PC-9 (cell line): ENCODE data around the gene ATP2B3. TPM values are rescaled to one million over a fixed set of nuclear protein-coding genes. Genes with fewer than 3 reads are reported as not detected.

Source experiments
- BruUV-seq: library from RNA; stranded (reverse); fragments of 400-500 nt; replicated peaks from 2 replicates; lab custom pipeline; 2021; lab: Mats Ljungman, UMichigan
- CTCF ChIA-PET: fragments of 300-600 bp; sonication (Branson Sonifier 250); formaldehyde crosslinking; loops from one replicate; lab custom pipeline; 2022; ENCODE audit warnings: antibody characterized with exemption; lab: Charles Lee
- POLR2A ChIA-PET: fragments of 300-600 bp; sonication (Branson Sonifier 250); formaldehyde crosslinking; loops from one replicate; lab custom pipeline; 2022; ENCODE audit warnings: antibody characterized with exemption; ENCODE audit not compliant: unreplicated experiment; lab: Charles Lee
- DNase-seq, 2 experiments: peaks; one replicate each; pipeline versions ENCODE4 v3.0.0 to v3.0.0-alpha.2; 2015 to 2022; ENCODE audit warnings: mixed read lengths in 1 of 2
- H2AFZ ChIP-seq: fragments of 200-600 bp; sonication (generic); 2 replicates; pipeline ENCODE4 v1.8.1; 2017; ENCODE audit warnings: antibody characterized with exemption
- H3F3A ChIP-seq: fragments of 200-600 bp; sonication (generic); 2 replicates; pipeline ENCODE4 v1.8.1; 2017; ENCODE audit warnings: antibody characterized with exemption, mild to moderate bottlenecking, low read depth; ENCODE audit not compliant: insufficient read depth
- H3K27ac ChIP-seq: fragments of 200-600 bp; sonication (generic); 2 replicates; pipeline ENCODE4 v1.6.1; 2016; ENCODE audit warnings: mixed run types
- H3K27me3 ChIP-seq: fragments of 200-600 bp; sonication (generic); 2 replicates; pipeline ENCODE4 v1.6.1; 2016; ENCODE audit warnings: low read depth, mixed run types; ENCODE audit not compliant: insufficient read depth
- H3K36me3 ChIP-seq: fragments of 200-600 bp; sonication (generic); 2 replicates; pipeline ENCODE4 v1.6.1; 2016; ENCODE audit warnings: low read depth, mixed run types
- H3K4me1 ChIP-seq: fragments of 200-600 bp; sonication (generic); replicated peaks from 2 replicates; pipeline ENCODE4 v1.6.1; 2016; ENCODE audit warnings: mixed run types; ENCODE audit not compliant: insufficient read depth
- H3K4me2 ChIP-seq: fragments of 200-600 bp; sonication (generic); 2 replicates; pipeline ENCODE4 v1.6.1; 2017; ENCODE audit warnings: mixed run types
- H3K4me3 ChIP-seq: fragments of 200-600 bp; sonication (generic); 2 replicates; pipeline ENCODE4 v1.6.1; 2016; ENCODE audit warnings: mixed run types
- H3K79me2 ChIP-seq: fragments of 200-600 bp; sonication (generic); 2 replicates; pipeline ENCODE4 v1.6.1; 2017; ENCODE audit warnings: low read depth, mixed run types
- H3K9me2 ChIP-seq: fragments of 200-600 bp; sonication (generic); 2 replicates; pipeline ENCODE4 v1.8.1; 2017; ENCODE audit warnings: mild to moderate bottlenecking; ENCODE audit not compliant: insufficient read depth
- H3K9me3 ChIP-seq: fragments of 200-600 bp; sonication (generic); 2 replicates; pipeline ENCODE4 v1.8.1; 2016; ENCODE audit warnings: low read depth; ENCODE audit not compliant: insufficient read depth
- H4K20me1 ChIP-seq: fragments of 200-600 bp; sonication (generic); 2 replicates; pipeline ENCODE4 v1.8.1; 2017; ENCODE audit not compliant: insufficient read depth
- EZH2 ChIP-seq: fragments of 200-600 bp; sonication (generic); IDR thresholded peaks from 2 replicates; pipeline ENCODE4 v1.8.0; 2017; ENCODE audit warnings: antibody characterized with exemption, low read depth
- intact Hi-C: fragments of 100-400 bp; cut with micrococcal nuclease; formaldehyde crosslinking; loops from one replicate; pipeline ENCODE4 v1.10.0; 2022; ENCODE audit not compliant: unreplicated experiment
- total RNA-seq: library from RNA; stranded (reverse); gene quantifications from 2 replicates; pipeline ENCODE4 v1.2.3, GENCODE V29; 2021
- TF ChIP-seq, protein P1 (sequence below): fragments of 200-600 bp; sonication (generic); conservative IDR thresholded peaks from 2 replicates; pipeline ENCODE4 v1.6.1; 2017; ENCODE audit warnings: mixed run types, antibody characterized with exemption, mild to moderate bottlenecking, moderate library complexity

ATP2B3 gene
- total RNA-seq, 1 experiment from 2014 or later: not detected

- Histone ChIP-seq H3K79me2 (peaks cover 24% of the 10 kb centered on the region), H3K27me3 (no peaks in the 10 kb centered on the region), H3F3A (no peaks in the 10 kb centered on the region; the same call in 1 of the 2 replicates), H2AFZ (peak within 1 kb of the TSS; percentile 88), H3K36me3 (no peaks in the 10 kb centered on the region), H3K27ac (no peak within 1 kb of the TSS), H3K9me2 (no peaks in the 10 kb centered on the region), H3K4me3 (peak within 1 kb of the TSS; percentile 71), H3K4me1 (peaks cover 15% of the 10 kb centered on the region; the same call in 1 of the 2 replicates), H3K9me3 (no peaks in the 10 kb centered on the region), H3K4me2 (peak within 1 kb of the TSS; percentile 83), H4K20me1 (peaks cover 4% of the 10 kb centered on the region; the same call in 1 of the 2 replicates)
- no TSS peak for BruUV-seq
- DNase-seq: peak in 1 of 2 experiments; percentile 48
- CTCF ChIA-PET: interaction anchor here (1.3 kb wide), 1 partner anchor 11 kb away, joined by 3 read pairs; no protein-coding TSS in a partner anchor
- TF ChIP-seq, protein P1, sequence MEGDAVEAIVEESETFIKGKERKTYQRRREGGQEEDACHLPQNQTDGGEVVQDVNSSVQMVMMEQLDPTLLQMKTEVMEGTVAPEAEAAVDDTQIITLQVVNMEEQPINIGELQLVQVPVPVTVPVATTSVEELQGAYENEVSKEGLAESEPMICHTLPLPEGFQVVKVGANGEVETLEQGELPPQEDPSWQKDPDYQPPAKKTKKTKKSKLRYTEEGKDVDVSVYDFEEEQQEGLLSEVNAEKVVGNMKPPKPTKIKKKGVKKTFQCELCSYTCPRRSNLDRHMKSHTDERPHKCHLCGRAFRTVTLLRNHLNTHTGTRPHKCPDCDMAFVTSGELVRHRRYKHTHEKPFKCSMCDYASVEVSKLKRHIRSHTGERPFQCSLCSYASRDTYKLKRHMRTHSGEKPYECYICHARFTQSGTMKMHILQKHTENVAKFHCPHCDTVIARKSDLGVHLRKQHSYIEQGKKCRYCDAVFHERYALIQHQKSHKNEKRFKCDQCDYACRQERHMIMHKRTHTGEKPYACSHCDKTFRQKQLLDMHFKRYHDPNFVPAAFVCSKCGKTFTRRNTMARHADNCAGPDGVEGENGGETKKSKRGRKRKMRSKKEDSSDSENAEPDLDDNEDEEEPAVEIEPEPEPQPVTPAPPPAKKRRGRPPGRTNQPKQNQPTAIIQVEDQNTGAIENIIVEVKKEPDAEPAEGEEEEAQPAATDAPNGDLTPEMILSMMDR: no peak
- no peak for TF ChIP-seq EZH2
- intact Hi-C loops: loop anchor here (5.0 kb wide), 1 partner anchor 779 kb away; the partner anchor contains the start of gene EMD
- POLR2A ChIA-PET: interaction anchor here (0.6 kb wide), 1 partner anchor 771 kb away, joined by 8 read pairs; no protein-coding TSS in a partner anchor
Observed at GRCh38 chrX:153598541-153599191, 81.2 kb downstream of the ATP2B3 start, which contains the start of gene CCNQ. TSS of gene CCNQ (minus strand) at chrX:153599139. CDS start at chrX:153599073, 66 bp downstream.

GRCh38 chrX:153599192-153600031, 82.0 kb downstream of the ATP2B3 start:
- TF ChIP-seq, protein P1: no peak
- no peak for TF ChIP-seq EZH2
- Histone ChIP-seq H3K27me3 (no peaks in the 10 kb centered on the region), H3K36me3 (no peaks in the 10 kb centered on the region), H3K4me3 (peak overlapping the region; percentile 68), H3K9me3 (no peaks in the 10 kb centered on the region), H3K27ac (no peak overlapping the region), H2AFZ (peak overlapping the region; percentile 88), H3K9me2 (no peaks in the 10 kb centered on the region), H3K79me2 (peaks cover 24% of the 10 kb centered on the region), H3K4me1 (peaks cover 15% of the 10 kb centered on the region; the same call in 1 of the 2 replicates), H3K4me2 (peak overlapping the region; percentile 83), H4K20me1 (peaks cover 4% of the 10 kb centered on the region; the same call in 1 of the 2 replicates), H3F3A (no peaks in the 10 kb centered on the region; the same call in 1 of the 2 replicates)
- POLR2A ChIA-PET: interaction anchor here (0.5 to 0.7 kb wide), 4 partner anchors 110 to 1131 kb away, joined by 3 to 13 read pairs (median 4); partner anchors contain the start of gene ZNF275
- intact Hi-C loops: loop anchor here (5.0 kb wide), 1 partner anchor 778 kb away; the partner anchor contains the start of gene EMD
- BruUV-seq: TSS peak; percentile 54
- CTCF ChIA-PET: interaction anchor here (0.7 to 1.3 kb wide), 2 partner anchors 10 to 1314 kb away, joined by 3 to 5 read pairs; no protein-coding TSS in a partner anchor
- peak; percentile 76 to 96 for DNase-seq

DNA sequence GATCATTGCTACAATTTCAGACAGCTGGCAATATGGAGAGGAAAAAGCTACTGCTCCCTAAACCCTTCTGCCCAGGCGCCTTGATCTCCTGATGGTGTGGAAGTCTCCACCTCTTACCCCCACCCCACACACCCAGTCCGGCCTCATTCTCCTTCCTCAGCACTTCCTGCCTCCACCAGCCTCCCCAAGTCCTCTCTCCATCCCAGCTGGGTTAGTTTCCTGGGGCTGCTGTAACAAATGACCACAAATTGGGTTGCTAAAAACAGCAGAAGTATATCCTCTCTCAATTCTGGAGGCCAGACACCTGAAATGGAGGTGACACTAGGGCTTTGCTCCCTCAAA, 82.6 kb downstream of the ATP2B3 start:
- Histone ChIP-seq H3K4me2 (peak overlapping the region; percentile 83), H3K36me3 (no peaks in the 10 kb centered on the region), H4K20me1 (peaks cover 4% of the 10 kb centered on the region; the same call in 1 of the 2 replicates), H3K79me2 (peaks cover 24% of the 10 kb centered on the region), H3F3A (no peaks in the 10 kb centered on the region; the same call in 1 of the 2 replicates), H3K4me1 (peaks cover 15% of the 10 kb centered on the region; the same call in 1 of the 2 replicates), H3K9me3 (no peaks in the 10 kb centered on the region), H3K27ac (no peak overlapping the region), H3K9me2 (no peaks in the 10 kb centered on the region), H3K4me3 (peak overlapping the region; percentile 68), H2AFZ (peak overlapping the region; percentile 88), H3K27me3 (no peaks in the 10 kb centered on the region)
- ChIA-PET CTCF (no interaction called here), POLR2A (interaction anchor here (0.5 kb wide), 2 partner anchors 266 to 1130 kb away, joined by 4 to 5 read pairs; partner anchors contain the start of gene ZNF275)
- intact Hi-C loops: no loop called here
- DNase-seq: peak in 1 of 2 experiments; percentile 26
- no TSS peak for BruUV-seq
- TF ChIP-seq, protein P1: no peak
- no peak for TF ChIP-seq EZH2
